ENCODE measurements around the gene BEAN1.
A peak's percentile ranks its signal among the peaks of the same experiment; 100 is the strongest.

BEAN1 gene

DNA sequence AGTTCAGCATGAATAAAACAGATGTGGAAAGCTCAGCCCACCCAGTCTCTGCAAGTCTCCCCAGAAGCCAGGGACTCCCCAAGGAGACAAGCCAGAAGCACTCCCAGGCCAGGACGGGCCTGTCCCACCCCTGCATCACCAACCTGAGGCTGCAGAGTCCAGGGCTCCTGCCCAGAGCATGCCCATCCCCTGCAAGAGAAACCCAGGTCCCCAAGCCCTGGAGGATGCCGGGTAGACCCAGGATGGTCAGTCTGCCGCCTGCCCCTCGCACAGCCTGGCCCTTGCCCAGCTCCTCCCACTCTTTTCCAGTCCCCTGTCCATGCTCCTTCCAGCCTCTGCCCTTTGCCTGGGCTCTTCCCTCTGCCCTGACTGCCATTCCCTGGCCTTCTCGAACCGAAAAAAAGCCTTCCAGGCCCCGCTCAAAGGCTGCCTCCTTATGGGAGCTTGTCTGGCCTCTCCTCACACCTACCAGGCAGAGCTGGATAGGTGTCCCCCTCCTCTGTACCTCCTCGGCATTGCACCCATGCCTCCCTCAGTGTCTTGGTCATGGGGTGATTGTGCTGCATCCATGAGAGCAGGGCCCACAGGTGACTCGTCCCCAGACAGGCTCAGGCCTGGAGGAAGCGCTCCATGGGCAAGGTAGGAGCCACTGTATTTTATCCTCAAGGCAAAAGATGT is 44.8 kb downstream of the BEAN1 start:
- DNase-seq, result no peak

DNA sequence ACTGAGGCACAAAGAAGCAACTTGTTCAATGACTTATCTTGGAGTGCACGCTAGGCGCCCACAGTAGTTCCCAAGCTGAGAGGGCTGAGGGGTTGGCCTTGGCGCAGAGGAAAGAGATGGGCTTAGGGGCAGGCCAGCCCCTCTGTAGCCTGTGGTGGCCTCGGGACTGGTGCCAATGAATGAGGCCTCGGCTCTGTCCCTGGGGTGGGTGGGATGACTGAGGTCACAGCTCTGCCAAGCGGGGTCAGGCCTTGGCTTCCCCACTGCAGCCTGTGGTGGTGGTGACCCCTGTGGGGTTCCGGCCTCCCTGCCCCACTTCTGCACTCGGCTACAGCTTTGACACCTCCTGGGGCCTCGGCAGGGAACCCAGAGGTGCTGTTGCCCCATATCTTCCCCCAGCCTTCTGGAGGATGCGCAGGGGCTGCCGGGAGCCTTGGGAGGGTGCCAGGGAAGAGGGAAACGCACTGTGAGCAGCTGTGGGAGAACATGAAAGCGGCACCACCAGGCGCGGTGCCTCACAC is 46.0 kb downstream of the BEAN1 start:
- no peak for DNase-seq

- peak; percentile 14 for DNase-seq
Measured at GRCh38 chr16:66473654-66474519, 46.8 kb downstream of the BEAN1 start.

DNA sequence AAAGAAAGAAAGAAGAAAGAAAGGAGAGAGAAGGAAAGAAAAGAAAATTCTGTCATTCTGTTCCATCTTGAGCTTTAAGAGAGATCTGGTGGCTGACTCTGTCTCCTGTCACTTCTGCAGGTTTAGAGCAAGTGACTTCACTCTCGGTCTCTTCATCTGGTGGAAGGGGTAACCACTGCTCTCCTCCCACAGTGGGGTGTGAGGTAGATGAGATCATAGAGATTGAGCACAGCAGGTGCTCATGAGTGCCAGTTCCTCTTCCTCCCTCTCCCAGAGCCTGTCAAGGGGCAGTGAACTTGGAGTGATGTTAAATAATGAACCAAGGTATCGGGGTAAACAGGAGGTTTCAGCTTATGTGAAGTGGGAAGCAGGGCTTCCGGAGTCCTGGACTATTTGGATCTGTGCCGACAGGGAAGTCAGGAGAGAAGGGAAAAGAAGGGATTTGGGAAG is 47.7 kb downstream of the BEAN1 start:
- no peak for DNase-seq

DNA sequence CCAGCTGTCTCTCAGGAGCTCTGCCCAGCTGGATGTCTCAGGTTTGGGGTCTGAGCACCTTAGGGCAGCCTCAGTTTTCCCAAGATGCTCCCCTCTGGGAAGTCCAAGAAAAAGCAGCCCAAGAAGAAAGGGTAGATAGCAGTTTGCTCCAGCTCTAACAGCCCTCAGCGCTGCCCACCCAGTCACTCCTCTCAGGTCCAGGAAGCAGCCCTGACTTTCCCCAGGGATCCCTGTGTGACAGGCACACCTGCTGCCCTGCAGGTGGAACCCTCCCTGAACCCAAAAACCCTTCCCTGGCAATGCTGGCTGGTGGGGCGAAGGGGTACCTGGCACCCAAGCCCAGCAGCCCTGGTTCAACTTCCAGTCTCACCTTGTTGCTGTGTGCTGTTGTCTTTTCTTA is 48.1 kb downstream of the BEAN1 start:
- DNase-seq, result no peak

DNA sequence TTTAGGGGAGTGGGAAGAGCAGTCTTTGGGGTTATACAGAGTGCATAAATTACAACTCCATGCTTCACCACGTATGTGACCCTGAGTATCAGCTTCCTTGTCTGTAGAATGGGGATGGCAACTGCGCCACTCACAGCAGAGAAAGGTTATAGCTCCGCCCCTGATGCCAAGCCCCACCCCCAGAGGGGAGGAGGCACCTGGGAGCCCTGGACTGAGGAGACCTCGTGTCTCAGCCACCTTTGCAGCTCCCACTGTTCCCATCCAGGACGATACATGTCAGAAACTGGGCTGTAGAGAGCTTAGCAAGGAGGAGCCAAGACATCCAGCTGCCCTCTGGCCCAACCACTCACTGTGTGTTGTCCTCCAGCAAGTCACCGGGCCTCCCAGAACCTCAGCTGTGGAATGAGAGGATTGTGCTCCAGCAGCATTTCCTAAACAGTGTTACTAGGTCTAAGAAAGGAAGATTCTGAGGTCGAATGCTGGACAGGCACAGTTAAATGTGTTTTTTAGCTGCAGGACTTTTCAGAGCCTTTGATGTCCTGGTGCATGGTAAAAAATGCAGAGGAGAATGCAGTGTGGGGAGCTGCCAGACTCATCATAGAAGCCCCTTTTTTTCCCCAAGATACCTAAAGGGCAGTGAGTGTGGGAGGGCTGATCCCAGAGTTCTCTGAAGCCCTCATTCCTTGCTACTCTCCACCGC is 49.4 kb downstream of the BEAN1 start:
- DNase-seq, result no peak

GRCh38 chr16:66477028-66477515 is 50.0 kb downstream of the BEAN1 start:
- no peak for DNase-seq

GRCh38 chr16:66478733-66479511 is 51.8 kb downstream of the BEAN1 start:
- DNase-seq, result peak; percentile 73

DNA sequence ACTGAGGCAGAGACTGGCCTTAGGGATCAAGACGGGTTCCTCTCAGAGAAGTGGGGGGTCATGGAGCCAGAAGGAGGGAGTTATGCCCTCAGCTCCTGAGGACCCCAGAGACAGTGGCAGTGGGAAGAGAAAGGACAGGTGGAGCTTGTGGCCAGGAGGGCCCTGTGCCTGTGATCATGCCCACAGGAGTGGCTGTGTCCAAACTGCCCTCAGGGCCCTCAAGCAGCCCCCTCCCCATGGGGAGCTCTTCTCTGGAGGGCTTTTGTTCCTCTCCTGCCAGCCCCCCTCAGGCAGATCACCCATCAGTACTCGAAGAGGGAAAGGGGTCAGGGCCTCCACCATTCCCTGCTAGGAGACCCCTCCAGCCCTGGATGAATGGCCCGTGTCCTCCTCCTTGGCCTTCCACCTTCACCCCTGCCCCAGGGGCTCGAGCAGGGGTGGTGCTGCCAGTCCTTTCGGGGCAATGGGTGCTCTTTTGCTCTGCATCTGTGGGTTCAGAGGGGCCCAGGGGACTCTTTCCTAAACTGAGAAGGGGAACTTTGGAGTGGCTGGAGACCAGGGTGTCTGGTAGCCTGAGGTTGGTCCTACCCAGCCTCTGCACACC is 52.7 kb downstream of the BEAN1 start:
- DNase-seq, result no peak

DNA sequence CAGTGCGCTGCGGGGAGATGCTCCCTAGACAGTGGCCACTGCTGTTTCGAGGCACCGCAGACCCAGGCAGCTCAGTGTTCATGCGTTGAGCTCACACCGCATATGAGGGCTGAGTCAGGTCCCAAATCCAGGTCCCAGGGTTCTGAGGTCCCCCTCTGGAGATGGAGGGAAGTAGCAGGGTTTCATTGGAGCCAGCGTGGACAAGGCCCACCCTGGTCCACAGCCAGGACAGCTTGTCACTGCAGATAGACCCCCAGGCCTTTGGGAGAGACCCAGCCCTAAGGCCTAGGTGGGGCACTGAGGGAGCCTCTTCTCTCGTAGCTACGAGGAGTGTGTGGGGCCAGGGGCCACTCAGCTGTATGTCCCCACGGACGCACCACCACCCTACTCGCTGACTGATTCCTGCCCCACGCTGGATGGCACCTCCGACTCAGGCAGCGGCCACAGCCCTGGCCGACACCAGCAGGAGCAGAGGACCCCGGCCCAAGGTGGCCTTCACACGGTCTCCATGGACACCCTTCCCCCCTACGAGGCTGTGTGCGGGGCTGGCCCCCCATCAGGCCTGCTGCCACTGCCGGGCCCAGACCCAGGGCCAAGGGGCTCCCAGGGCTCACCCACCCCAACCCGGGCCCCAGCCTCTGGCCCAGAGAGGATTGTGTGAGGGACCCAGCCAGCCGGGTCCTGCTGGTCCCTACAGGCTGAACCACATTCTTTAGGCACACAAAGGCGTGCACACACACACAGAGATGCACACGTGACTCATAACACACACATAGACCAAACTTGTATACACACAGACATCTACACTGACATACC is 53.4 kb downstream of the BEAN1 start:
- DNase-seq, result no peak

DNA sequence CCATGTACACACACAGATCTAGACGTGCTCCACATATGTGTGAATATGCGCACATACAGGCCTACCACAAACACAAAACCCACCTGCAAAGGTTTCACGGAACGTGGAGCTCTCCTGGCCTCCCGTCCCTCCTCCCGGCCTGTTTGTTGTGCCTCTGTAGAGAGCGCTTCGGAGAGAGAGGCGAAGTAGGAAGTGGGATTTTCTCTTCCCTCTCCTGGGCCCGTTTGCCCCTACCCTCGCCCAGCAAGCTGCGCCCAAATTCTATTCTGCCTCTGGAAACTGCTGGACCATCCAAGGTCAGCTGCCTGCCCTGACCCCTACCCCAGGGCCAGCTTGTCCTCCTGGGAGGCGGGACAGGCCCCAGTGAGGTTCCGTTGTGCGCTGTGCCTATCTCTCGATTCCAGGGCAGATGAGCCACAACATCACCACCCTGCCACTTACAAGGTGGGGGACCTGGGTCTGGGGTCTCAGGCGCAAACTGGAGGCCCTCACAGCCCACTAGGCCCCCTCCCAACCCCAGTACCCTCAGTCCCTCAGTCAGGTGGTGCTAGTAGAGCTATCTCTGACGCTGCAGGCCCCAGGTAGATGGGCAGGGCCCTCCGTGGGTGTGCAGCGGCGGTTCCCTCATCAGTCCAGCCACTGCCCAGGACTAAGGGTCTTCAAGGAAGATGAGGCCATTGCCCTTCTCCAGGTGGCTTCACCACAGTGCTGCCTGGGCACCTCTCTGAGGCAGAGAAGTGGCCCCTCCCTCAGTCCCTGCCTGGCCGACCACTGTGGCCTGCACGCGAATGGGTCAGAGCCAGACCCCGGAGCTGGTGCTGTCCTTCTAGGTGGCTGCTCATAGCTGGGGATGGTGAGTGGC is 54.2 kb downstream of the BEAN1 start:
- DNase-seq, result no peak

- DNase-seq, result no peak
Measured at GRCh38 chr16:66481943-66482390, 54.9 kb downstream of the BEAN1 start.

DNA sequence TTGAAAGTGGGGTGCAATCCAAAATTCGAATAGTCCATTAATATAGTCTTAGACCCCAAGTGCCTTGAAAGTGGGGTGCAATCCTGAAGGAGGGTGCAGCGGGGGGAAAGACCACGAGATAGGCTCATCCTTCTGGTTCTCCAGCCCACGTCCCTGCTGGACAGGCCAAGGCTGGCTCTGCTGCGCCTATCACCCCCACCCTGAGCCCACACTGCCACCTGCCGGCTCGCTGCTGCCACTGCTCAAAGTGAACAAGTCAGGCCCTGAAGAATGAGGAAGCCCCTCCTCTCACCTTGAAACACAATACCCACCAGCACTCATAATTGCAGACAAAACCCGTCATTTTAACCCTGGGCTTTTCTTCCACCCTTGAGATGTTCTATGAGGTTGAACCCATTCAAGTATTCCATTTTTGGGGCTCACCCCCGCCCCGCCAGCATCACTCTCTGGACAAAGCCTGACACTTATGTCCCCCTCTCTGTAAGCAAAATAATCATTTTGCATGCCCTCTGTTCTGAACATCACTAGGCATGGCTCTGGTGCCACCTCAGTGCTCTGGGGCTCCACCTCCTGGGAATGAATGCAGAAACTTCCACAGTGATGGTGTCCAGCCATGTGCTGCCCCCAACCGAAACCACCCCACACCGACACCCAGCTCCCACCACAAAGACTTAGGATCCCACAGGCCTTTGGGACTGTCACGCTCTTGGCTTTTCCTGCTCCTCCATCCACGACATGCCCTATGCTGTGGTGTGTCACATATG is 56.8 kb downstream of the BEAN1 start:
- DNase-seq, result peak; percentile 70

GRCh38 chr16:66484453-66485213 is 57.5 kb downstream of the BEAN1 start:
- no peak for DNase-seq

- DNase-seq, result no peak
Measured at GRCh38 chr16:66485376-66485775, 58.3 kb downstream of the BEAN1 start.

GRCh38 chr16:66486199-66486772 is 59.2 kb downstream of the BEAN1 start:
- no peak for DNase-seq

GRCh38 chr16:66486773-66487579 is 59.9 kb downstream of the BEAN1 start:
- peak; percentile 60 for DNase-seq

Data from EL (cell line).